HepG2 (cell line): ENCODE measurements around the gene POLR3GL. TPM values are rescaled to one million over a fixed set of nuclear protein-coding genes. Genes with fewer than 3 reads are reported as not detected.

Source experiments
- ATAC-seq: fragments of 200-7000 bp; cut with Tn5 transposase; 3 replicates; pipeline ENCODE4 v1.9.1; 2020; ENCODE audit warnings: mild to moderate bottlenecking, moderate library complexity
- BruUV-seq: library from RNA; stranded (reverse); fragments of 400-500 nt; replicated peaks from 2 replicates; lab custom pipeline; 2021; lab: Mats Ljungman, UMichigan
- CTCF ChIA-PET: fragments of 300-600 bp; formaldehyde crosslinking; extraction: SDS; loops from one replicate; lab custom pipeline; 2021; ENCODE audit warnings: low total read pairs, inconsistent platforms, low intra/inter-chr PET ratio; lab: Yijun Ruan, JAX
- POLR2A ChIA-PET: fragments of 350-600 bp; sonication (Branson Sonifier 250); formaldehyde crosslinking; loops from one replicate; lab custom pipeline; 2020; ENCODE audit warnings: antibody characterized with exemption, inconsistent platforms; lab: Yijun Ruan, JAX
- DNase-seq: peaks from one replicate; pipeline ENCODE4 v3.0.0-alpha.2; 2015; ENCODE audit warnings: low spot score
- FAIRE-seq: peaks from 3 replicates; lab custom pipeline; 2011; peaks lifted over from hg19 to GRCh38; lab: Jason Lieb, UNC
- H2AFZ ChIP-seq: one replicate; pipeline ENCODE4 v1.6.1; 2011; ENCODE audit warnings: low read length, inconsistent platforms
- H3K27ac ChIP-seq: fragments of 300-600 bp; 3 replicates; pipeline ENCODE4 v1.8.0; 2011; ENCODE audit warnings: mixed run types, mild to moderate bottlenecking, mixed read lengths, low read length, inconsistent platforms; ENCODE audit not compliant: insufficient read depth; ENCODE audit errors: extremely low read length
- H3K27me3 ChIP-seq, 2 experiments: fragments of 200-600 bp in 1 of 2; 2 replicates in 1 of 2; 3 replicates in 1 of 2; pipeline versions ENCODE4 v1.6.0 to v1.8.0; 2011; ENCODE audit warnings: low read length in 2 of 2, mild to moderate bottlenecking in 2 of 2, moderate library complexity in 2 of 2, inconsistent platforms in 1 of 2; ENCODE audit not compliant: insufficient read depth in 2 of 2, control insufficient read depth in 1 of 2
- H3K36me3 ChIP-seq, 2 experiments: fragments of 200-600 bp in 1 of 2; replicated peaks in 1 of 2; 2 replicates in 1 of 2; 3 replicates in 1 of 2; pipeline versions ENCODE4 v1.5.1 to v1.8.0; 2011; ENCODE audit warnings: low read length in 2 of 2, inconsistent platforms in 1 of 2; ENCODE audit not compliant: insufficient read depth in 2 of 2, control insufficient read depth in 1 of 2
- H3K4me1 ChIP-seq: 2 replicates; pipeline ENCODE4 v1.5.1; 2012; ENCODE audit warnings: low read length, inconsistent platforms; ENCODE audit not compliant: insufficient read depth
- H3K4me2 ChIP-seq: 2 replicates; pipeline ENCODE4 v1.6.0; 2011; ENCODE audit warnings: low read depth, low read length, inconsistent platforms
- H3K4me3 ChIP-seq, 3 experiments: fragments of 200-600 bp in 1 of 3; sonication (generic), shearing (Covaris generic) in 1 of 3; replicated peaks in 1 of 3; 2 replicates each; pipeline ENCODE4 v1.5.1; 2011 to 2016; ENCODE audit warnings: low read length in 3 of 3, inconsistent platforms in 2 of 3, low read depth in 2 of 3, mild to moderate bottlenecking in 2 of 3, control low read depth in 1 of 3, mixed read lengths in 1 of 3; ENCODE audit not compliant: insufficient read depth in 1 of 3
- H3K79me2 ChIP-seq: one replicate; pipeline ENCODE4 v1.6.1; 2011; ENCODE audit warnings: low read length, inconsistent platforms; ENCODE audit not compliant: insufficient read depth
- H3K9ac ChIP-seq: 2 replicates; pipeline ENCODE4 v1.6.0; 2011; ENCODE audit warnings: mild to moderate bottlenecking, low read depth, low read length, inconsistent platforms; ENCODE audit not compliant: insufficient read depth
- H3K9me3 ChIP-seq: 2 replicates; pipeline ENCODE4 v1.5.1; 2012; ENCODE audit warnings: mild to moderate bottlenecking, low read length
- H4K20me1 ChIP-seq: 2 replicates; pipeline ENCODE4 v1.6.0; 2011; ENCODE audit warnings: inconsistent platforms, mild to moderate bottlenecking, low read length, moderate library complexity; ENCODE audit not compliant: insufficient read depth
- FOSL1 ChIP-seq: sonication (generic); formaldehyde crosslinking; IDR thresholded peaks from 2 replicates; pipeline ENCODE4 v1.9.0; 2021; ENCODE audit warnings: missing genetic modification reagents, borderline replicate concordance
- GLMP ChIP-seq: sonication (generic); formaldehyde crosslinking; IDR thresholded peaks from 2 replicates; pipeline ENCODE4 v1.9.0; 2021; ENCODE audit warnings: missing genetic modification reagents, mild to moderate bottlenecking, borderline replicate concordance
- LCORL ChIP-seq, 2 experiments: fragments of 450-650 bp in 1 of 2; sonication (generic) in 1 of 2; formaldehyde crosslinking in 1 of 2; IDR thresholded peaks; 2 replicates each; pipeline versions ENCODE4 v1.5.0 to v1.6.1; 2017 to 2020; ENCODE audit warnings: antibody characterized with exemption in 1 of 2, missing genetic modification reagents in 1 of 2
- NR0B2 ChIP-seq: sonication (generic); formaldehyde crosslinking; IDR thresholded peaks from 2 replicates; pipeline ENCODE4 v1.4.0; 2020; ENCODE audit warnings: mild to moderate bottlenecking, missing genetic modification reagents
- NR2F1 ChIP-seq, 2 experiments: fragments of 450-650 bp in 1 of 2; formaldehyde crosslinking in 1 of 2; IDR thresholded peaks; 2 replicates each; pipeline versions ENCODE4 v1.5.0 to v1.6.1; 2016 to 2020; ENCODE audit warnings: mild to moderate bottlenecking in 1 of 2, missing compliant biosample characterization in 1 of 2, missing genetic modification reagents in 1 of 2, moderate library complexity in 1 of 2
- NR2F2 ChIP-seq: IDR thresholded peaks from 2 replicates; pipeline ENCODE4 v1.6.1; 2012; ENCODE audit warnings: low read depth, inconsistent platforms, borderline replicate concordance
- PPARG ChIP-seq: conservative IDR thresholded peaks from 2 replicates; pipeline ENCODE4 v1.6.1; 2016; ENCODE audit warnings: missing biosample characterization, missing genetic modification reagents
- RFX3 ChIP-seq: IDR thresholded peaks from 2 replicates; pipeline ENCODE4 v1.6.1; 2016; ENCODE audit warnings: missing biosample characterization, missing genetic modification reagents
- SMYD3 ChIP-seq: sonication (generic); formaldehyde crosslinking; IDR thresholded peaks from 2 replicates; pipeline ENCODE4 v1.8.1; 2023; ENCODE audit warnings: mild to moderate bottlenecking, missing genetic modification reagents
- SRF ChIP-seq: IDR thresholded peaks from 2 replicates; pipeline ENCODE4 v1.6.1; 2011; ENCODE audit warnings: mild to moderate bottlenecking, low read depth, low read length, moderate library complexity
- ZBTB25 ChIP-seq: IDR thresholded peaks from 2 replicates; pipeline ENCODE4 v1.6.1; 2018; ENCODE audit warnings: missing genetic modification reagents
- ZKSCAN8 ChIP-seq: IDR thresholded peaks from 2 replicates; pipeline ENCODE4 v1.6.1; 2016; ENCODE audit warnings: borderline replicate concordance, missing genetic modification reagents, missing compliant biosample characterization
- ZNF792 ChIP-seq: IDR thresholded peaks from 2 replicates; pipeline ENCODE4 v1.6.1; 2016
- WGBS: methylation state at CpG from one replicate; pipeline ENCODE4 v1.1.6; 2017; ENCODE audit warnings: low lambda C conversion rate; 5-methylcytosine and 5-hydroxymethylcytosine counted together
- in situ Hi-C: cut with HindIII; loops from 2 replicates; pipeline ENCODE4 v1.10.0; 2017; ENCODE audit warnings: low pct_unique_long_range_greater_than_20kb; ENCODE audit not compliant: extremely low pct_ligation_motif_present
- intact Hi-C: fragments of 100-400 bp; cut with micrococcal nuclease; formaldehyde crosslinking; loops from one replicate; pipeline ENCODE4 v1.10.0; 2022; ENCODE audit not compliant: unreplicated experiment
- polyA plus RNA-seq, 8 experiments: library from polyadenylated mRNA; depleted of rRNA in 3 of 8; stranded (reverse) in 7 of 8; unstranded in 1 of 8; fragments of >200 nt; fragmentation: Illumina TruSeq in 4 of 8; extraction: Trizol in 4 of 8; gene quantifications; 2 replicates each; pipeline versions ENCODE4 v1.2.1 to v1.2.3, GENCODE V29; 2011 to 2016; ENCODE audit warnings: low read depth in 4 of 8, missing spikeins in 1 of 8, mixed read lengths in 1 of 8; ENCODE audit not compliant: insufficient read depth in 1 of 8
- total RNA-seq, 5 experiments: library from RNA; depleted of rRNA; stranded (reverse); fragments of >200 nt; fragmentation: Illumina TruSeq; extraction: Trizol; gene quantifications; 2 replicates each; pipeline ENCODE4 v1.2.3, GENCODE V29; 2016; ENCODE audit warnings: low read depth in 1 of 5

The POLR3GL gene
- total and polyA plus RNA-seq, 2 of the 13 experiments (the other 11 are each of a cell fraction or from before 2014, with no cell fraction given) = 11.5 to 12.4 TPM

- TF ChIP-seq ZNF792 (CRISPR knock-in tag) (no peak), ZBTB25 (CRISPR knock-in tag) (no peak), FOSL1 (CRISPR knock-in tag) (no peak), SMYD3 (CRISPR knock-in tag) (no peak), SRF (no peak), ZKSCAN8 (no peak), NR0B2 (CRISPR knock-in tag) (no peak), NR2F1 (CRISPR knock-in tag; IDR thresholded peaks at IDR 0.05) (no peak), GLMP (CRISPR knock-in tag) (no peak), LCORL (IDR thresholded peaks at IDR 0.05) (no peak), LCORL (CRISPR knock-in tag; IDR thresholded peaks at IDR 0.05) (no peak), PPARG (CRISPR knock-in tag) (no peak), RFX3 (CRISPR knock-in tag) (no peak), NR2F2 (no peak)
- TF ChIP-seq, all 625 proteins: peak for 0
- Histone ChIP-seq H3K4me1 (peaks cover 57% of the 10 kb centered on the region), H2AFZ (no peak overlapping the region), H3K36me3 (peaks cover 0 to 1% of the 10 kb centered on the region in 2 experiments; a peak in 1 of 5 replicates), H3K79me2 (peaks cover 23% of the 10 kb centered on the region), H4K20me1 (no peaks in the 10 kb centered on the region), H3K9me3 (no peaks in the 10 kb centered on the region), H3K4me3 (no peak overlapping the region), H3K27ac (no peak overlapping the region), H3K27me3 (0 out of 5 replicates have a peak, but pooled peaks cover 0 to 11% of the 10 kb centered on the region in 2 experiments), H3K9ac (no peak overlapping the region), H3K4me2 (peak overlapping the region; percentile 86)
- FAIRE-seq (no peak), DNase-seq (no peak), ATAC-seq (no peak)
- 79% methylated on average over 2 of the region's 2 CpGs for WGBS
- BruUV-seq = no TSS peak
- CTCF ChIA-PET = no interaction called here
- in situ Hi-C loops (no loop called here), intact Hi-C loops (loop anchor here (5.0 kb wide), 1 partner anchor 63 kb away; no protein-coding TSS in a partner anchor)
- POLR2A ChIA-PET = interaction anchor here (0.8 to 6.2 kb wide), 3 partner anchors 9 to 26 kb away, joined by 3 to 84 read pairs (median 5); partner anchors contain the start of genes ANKRD34A, POLR3GL and RBM8A
Observed at GRCh38 chr1:145955436-145955835, 9.1 kb upstream of the POLR3GL start.
